Endodermal cell (in vitro differentiated cells): ENCODE data around the gene MARCHF3. TPM values are rescaled to one million over a fixed set of nuclear protein-coding genes. Genes with fewer than 3 reads are reported as not detected.

Experiments
- DNase-seq: peaks from one replicate; pipeline ENCODE4 v3.0.0-alpha.2; 2017
- H3K27ac ChIP-seq: 2 replicates; pipeline ENCODE4 v1.5.1; 2013; ENCODE audit warnings: mild to moderate bottlenecking, low read depth, low read length, moderate library complexity
- H3K27me3 ChIP-seq: 2 replicates; pipeline ENCODE4 v1.6.1; 2013; ENCODE audit warnings: mild to moderate bottlenecking, low read length, moderate library complexity; ENCODE audit not compliant: insufficient read depth, control insufficient read depth, poor library complexity, severe bottlenecking
- H3K36me3 ChIP-seq: 2 replicates; pipeline ENCODE4 v1.7.0; 2013; ENCODE audit warnings: mild to moderate bottlenecking, low read length, moderate library complexity; ENCODE audit not compliant: control insufficient read depth, insufficient read depth
- H3K4me1 ChIP-seq: one replicate; pipeline ENCODE4 v1.7.0; 2013; ENCODE audit warnings: low read length; ENCODE audit not compliant: control insufficient read depth, insufficient read depth
- H3K4me3 ChIP-seq: 2 replicates; pipeline ENCODE4 v1.5.1; 2013; ENCODE audit warnings: mild to moderate bottlenecking, low read length, moderate library complexity
- H3K9ac ChIP-seq: 2 replicates; pipeline ENCODE4 v1.6.1; 2013; ENCODE audit warnings: mild to moderate bottlenecking, low read length, moderate library complexity; ENCODE audit not compliant: poor library complexity, severe bottlenecking; ENCODE audit errors: extremely low read depth
- H3K9me3 ChIP-seq: 2 replicates; pipeline ENCODE4 v1.6.1; 2013; ENCODE audit warnings: mild to moderate bottlenecking, low read length, moderate library complexity; ENCODE audit not compliant: control insufficient read depth
- H3K27ac Mint-ChIP-seq: 2 replicates; pipeline ENCODE4 v1.8.0; 2020; ENCODE audit warnings: mixed read lengths
- H3K27me3 Mint-ChIP-seq: 2 replicates; pipeline ENCODE4 v1.8.0; 2021; ENCODE audit warnings: mild to moderate bottlenecking, mixed read lengths; ENCODE audit not compliant: insufficient read depth
- H3K36me3 Mint-ChIP-seq: 2 replicates; pipeline ENCODE4 v1.8.0; 2020; ENCODE audit warnings: low read depth, mixed read lengths
- H3K4me1 Mint-ChIP-seq: 2 replicates; pipeline ENCODE4 v1.8.0; 2020; ENCODE audit warnings: mixed read lengths
- H3K4me3 Mint-ChIP-seq: 2 replicates; pipeline ENCODE4 v1.8.0; 2020; ENCODE audit warnings: mild to moderate bottlenecking, moderate library complexity, mixed read lengths
- H3K9me3 Mint-ChIP-seq: 2 replicates; pipeline ENCODE4 v1.8.0; 2020; ENCODE audit warnings: mild to moderate bottlenecking, mixed read lengths
- CTCF ChIP-seq: fragments of 200-600 bp; sonication (generic); conservative IDR thresholded peaks from 2 replicates; pipeline ENCODE4 v1.5.0; 2021; ENCODE audit warnings: antibody characterized with exemption, mild to moderate bottlenecking
- WGBS, 2 experiments: methylation state at CpG; one replicate each; pipeline versions ENCODE4 v1.1.5 to v1.1.7; 2013; ENCODE audit warnings: missing lambda C conversion rate in 2 of 2, mixed read lengths in 1 of 2; ENCODE audit not compliant: insufficient coverage in 1 of 2, insufficient read length in 1 of 2; 5-methylcytosine and 5-hydroxymethylcytosine counted together
- total RNA-seq, 2 donors: library from RNA; stranded (reverse); fragmentation: NEBNext Ultra II Directional in 1 of 2; extraction: Animal tissue kit (Norgen Biotek cat#: 25700) in 1 of 2; gene quantifications; 2 replicates in 1 of 2; 3 replicates in 1 of 2; pipeline ENCODE4 v1.2.1, GENCODE V29; 2021

MARCHF3 gene
- total RNA-seq, 2 donors from 2014 or later, result 4.4 to 11.3 TPM

- Mint-ChIP-seq H3K27ac (no peak overlapping the region), H3K27me3 (no peaks in the 10 kb centered on the region), H3K4me3 (no peak overlapping the region), H3K4me1 (peaks cover 83% of the 10 kb centered on the region), H3K9me3 (peaks cover 2% of the 10 kb centered on the region), H3K36me3 (peaks cover 11% of the 10 kb centered on the region)
- no peak for TF ChIP-seq CTCF
- Histone ChIP-seq H3K4me1 (peaks cover 26% of the 10 kb centered on the region), H3K27ac (no peak overlapping the region), H3K4me3 (no peak overlapping the region), H3K9ac (no peak overlapping the region), H3K9me3 (no peaks in the 10 kb centered on the region), H3K27me3 (no peaks in the 10 kb centered on the region), H3K36me3 (no peaks in the 10 kb centered on the region)
- peak; percentile 41 for DNase-seq
- 89 to 93% methylated on average over 3 to 8 of the region's 8 CpGs for WGBS, 2 experiments
Observed at GRCh38 chr5:126848253-126848652, 182.1 kb downstream of the MARCHF3 start.

GRCh38 chr5:126847826-126848251 is 182.5 kb downstream of the MARCHF3 start:
- TF ChIP-seq CTCF, result no peak
- H3K4me1 ChIP-seq, result peaks cover 26% of the 10 kb centered on the region
- Mint-ChIP-seq H3K4me3 (no peak overlapping the region), H3K27ac (peak overlapping the region; percentile 32), H3K36me3 (peaks cover 7% of the 10 kb centered on the region), H3K4me1 (peaks cover 83% of the 10 kb centered on the region), H3K9me3 (no peaks in the 10 kb centered on the region), H3K27me3 (no peaks in the 10 kb centered on the region)
- H3K9ac ChIP-seq, result no peak overlapping the region
- H3K9me3 ChIP-seq, result no peaks in the 10 kb centered on the region
- 77 to 84% methylated on average over 2 to 3 of the region's 3 CpGs for WGBS, 2 experiments
- H3K36me3 ChIP-seq, result no peaks in the 10 kb centered on the region
- no peak overlapping the region for H3K4me3 ChIP-seq
- DNase-seq, result peak; percentile 52
- H3K27ac ChIP-seq, result no peak overlapping the region
- no peaks in the 10 kb centered on the region for H3K27me3 ChIP-seq

DNA sequence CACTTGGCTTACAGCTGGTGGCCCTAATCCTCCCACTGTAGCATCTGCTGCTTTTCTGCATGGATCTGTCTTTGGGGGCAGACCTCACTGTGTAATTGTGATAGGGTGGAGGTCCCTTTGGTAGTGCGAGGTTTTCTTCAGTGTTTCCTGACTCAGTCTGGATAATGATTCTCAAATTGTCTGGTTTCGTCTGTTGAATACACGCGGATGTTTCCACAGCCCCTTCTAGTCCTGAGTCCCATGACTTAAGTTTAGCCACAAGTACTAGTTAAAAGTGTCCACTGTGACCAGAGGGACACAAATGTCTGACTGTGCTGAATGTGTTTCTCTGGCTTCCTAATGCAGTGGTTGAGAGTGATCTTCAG is 182.9 kb downstream of the MARCHF3 start:
- no peaks in the 10 kb centered on the region for H3K27me3 ChIP-seq
- no peak for DNase-seq
- Mint-ChIP-seq H3K27me3 (no peaks in the 10 kb centered on the region), H3K36me3 (peaks cover 3% of the 10 kb centered on the region), H3K4me1 (peaks cover 84% of the 10 kb centered on the region), H3K27ac (no peak overlapping the region), H3K9me3 (no peaks in the 10 kb centered on the region), H3K4me3 (no peak overlapping the region)
- TF ChIP-seq CTCF, result no peak
- H3K9ac ChIP-seq, result no peak overlapping the region
- no peaks in the 10 kb centered on the region for H3K36me3 ChIP-seq
- H3K4me3 ChIP-seq, result no peak overlapping the region
- no peak overlapping the region for H3K27ac ChIP-seq
- peaks cover 26% of the 10 kb centered on the region for H3K4me1 ChIP-seq
- H3K9me3 ChIP-seq, result no peaks in the 10 kb centered on the region
- 92 to 96% methylated on average over 4 of the region's 4 CpGs for WGBS, 2 experiments
